Measurements from ENCODE around the gene SORBS1. TPM values are rescaled to one million over a fixed set of nuclear protein-coding genes. Genes with fewer than 3 reads are reported as not detected.
"Not testable (repeated sequence)": the region's sequence is repeated elsewhere in the genome, so short reads cannot be mapped to it uniquely, and the experiment has no call there.

SORBS1 gene
- total RNA-seq, 1 donor from 2014 or later = 854 TPM

- no peak for DNase-seq (ENCODE audit: low spot score)
These were observed 204.8 kb downstream of the SORBS1 start for GRCh38 chr10:95356190-95356955.

- no peak for DNase-seq (ENCODE audit: low spot score)
These were observed 205.9 kb downstream of the SORBS1 start for GRCh38 chr10:95355301-95355700.

DNA sequence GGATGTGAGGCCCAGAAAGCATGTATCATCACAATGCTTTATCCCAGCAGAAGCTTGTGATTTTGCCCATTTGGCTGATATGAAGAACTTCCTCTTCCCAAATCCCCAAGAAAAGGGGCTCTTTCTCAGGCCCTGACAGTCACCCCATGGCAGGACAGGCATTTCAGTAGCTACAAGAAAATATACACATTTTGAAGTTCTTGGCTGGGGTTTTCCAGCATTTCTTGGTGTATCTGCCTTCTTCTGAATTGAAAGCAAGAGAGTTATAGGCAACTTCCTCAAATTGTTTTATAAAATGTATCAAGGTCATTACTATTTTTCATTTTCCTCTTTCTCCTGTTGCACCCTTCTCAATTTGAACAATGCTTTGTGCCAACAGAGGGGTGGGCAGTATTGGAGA lies 207.1 kb downstream of the SORBS1 start:
- no peak for DNase-seq (ENCODE audit: low spot score)

- DNase-seq (ENCODE audit: low spot score) = no peak
These were observed 208.0 kb downstream of the SORBS1 start for GRCh38 chr10:95353123-95353522.

GRCh38 chr10:95352684-95353083 lies 208.5 kb downstream of the SORBS1 start:
- no peak for DNase-seq (ENCODE audit: low spot score)

DNA sequence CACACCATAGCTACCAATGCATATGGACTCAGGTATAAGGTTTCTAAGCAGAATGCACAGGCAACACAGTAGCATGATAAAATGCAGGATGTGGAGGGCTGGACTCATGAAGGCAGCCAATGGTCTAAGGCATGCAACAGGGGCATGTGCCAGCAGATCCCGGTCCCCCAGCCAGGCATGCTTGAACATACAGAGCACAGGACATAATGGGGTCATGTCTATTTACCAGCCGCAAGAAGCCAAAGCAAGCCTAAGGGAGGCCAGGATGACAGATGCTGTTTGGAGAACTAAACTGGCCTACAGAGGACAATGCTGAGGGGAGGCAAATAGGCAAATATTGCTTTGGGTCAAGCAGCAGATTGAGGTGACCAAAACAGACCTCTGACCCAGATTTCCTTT lies 210.3 kb downstream of the SORBS1 start:
- no peak for DNase-seq (ENCODE audit: low spot score)

GRCh38 chr10:95350219-95350829 lies 210.8 kb downstream of the SORBS1 start:
- DNase-seq (ENCODE audit: low spot score) = no peak

DNA sequence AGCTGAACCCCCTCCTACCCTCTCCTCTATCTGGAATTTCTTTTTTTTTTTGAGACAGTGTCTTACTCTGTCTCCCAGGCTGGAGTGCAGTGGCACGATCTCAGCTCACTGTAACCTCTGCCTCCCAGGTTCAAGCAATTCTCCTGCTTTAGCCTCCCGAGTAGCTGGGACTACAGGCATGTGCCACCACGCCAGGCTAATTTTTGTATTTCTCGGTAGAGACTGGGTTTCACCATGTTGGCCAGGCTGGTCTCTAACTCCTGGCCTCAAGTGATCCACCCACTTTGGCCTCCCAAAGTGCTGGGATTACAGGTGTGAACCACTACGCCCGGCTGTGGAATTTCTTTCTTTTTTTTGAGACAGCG lies 213.8 kb downstream of the SORBS1 start:
- DNase-seq (ENCODE audit: low spot score) = not testable (repeated sequence)

DNA sequence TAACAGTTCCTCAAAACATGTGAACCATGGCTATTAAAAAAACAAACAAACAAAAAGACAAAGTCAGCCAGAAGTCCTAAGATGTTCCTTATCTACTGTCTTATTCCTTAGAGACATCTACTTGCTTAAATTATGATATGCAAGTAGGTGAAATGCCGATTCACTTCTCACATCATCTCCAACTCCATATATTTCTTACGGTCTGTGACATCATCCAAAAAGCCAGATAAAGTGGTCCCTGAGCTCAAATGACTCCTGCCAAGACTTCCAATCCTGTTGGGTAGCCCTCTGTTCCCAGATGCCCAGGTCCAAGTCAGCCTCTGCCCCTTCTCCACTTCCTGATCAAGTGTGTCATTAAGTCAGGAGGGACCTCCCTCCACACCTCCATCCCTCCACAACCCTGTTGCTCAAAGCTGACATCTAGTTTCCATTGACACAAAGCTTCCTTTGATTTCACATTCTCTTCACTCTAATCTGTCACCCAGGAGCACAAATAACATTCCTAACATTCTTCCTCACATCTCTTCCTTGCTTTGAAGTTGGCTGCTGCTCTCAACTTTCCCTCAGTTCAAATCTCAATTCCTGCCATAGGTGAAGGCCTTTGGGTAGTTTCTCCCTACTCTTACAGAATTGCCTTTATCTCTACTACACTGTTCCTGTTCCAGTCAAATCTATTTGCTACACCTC lies 214.3 kb downstream of the SORBS1 start:
- no peak for DNase-seq (ENCODE audit: low spot score)

DNA sequence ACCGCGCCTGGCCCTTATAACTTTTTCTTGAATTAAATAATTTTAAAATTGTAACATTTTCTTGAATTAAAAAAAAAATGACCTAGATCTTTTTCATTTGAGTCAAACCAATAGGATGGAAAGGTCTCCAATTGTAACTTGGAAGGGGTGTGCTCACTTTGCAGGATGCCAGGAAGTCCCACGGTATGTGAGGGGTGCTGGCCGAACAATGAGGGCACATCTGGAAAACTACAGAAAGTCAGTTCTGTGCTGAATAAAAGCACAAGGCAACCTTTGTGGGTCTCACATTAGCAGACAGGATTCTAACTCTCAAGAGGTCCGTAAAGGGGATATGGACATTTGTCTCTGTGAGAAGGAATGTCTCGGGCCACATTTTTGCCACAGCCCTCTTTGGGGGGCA lies 217.6 kb downstream of the SORBS1 start:
- no peak for DNase-seq (ENCODE audit: low spot score)

- no peak for DNase-seq (ENCODE audit: low spot score)
These were observed 219.4 kb downstream of the SORBS1 start for GRCh38 chr10:95341716-95342130.

- DNase-seq (ENCODE audit: low spot score) = no peak
These were observed 221.3 kb downstream of the SORBS1 start for GRCh38 chr10:95339863-95340262.

DNA sequence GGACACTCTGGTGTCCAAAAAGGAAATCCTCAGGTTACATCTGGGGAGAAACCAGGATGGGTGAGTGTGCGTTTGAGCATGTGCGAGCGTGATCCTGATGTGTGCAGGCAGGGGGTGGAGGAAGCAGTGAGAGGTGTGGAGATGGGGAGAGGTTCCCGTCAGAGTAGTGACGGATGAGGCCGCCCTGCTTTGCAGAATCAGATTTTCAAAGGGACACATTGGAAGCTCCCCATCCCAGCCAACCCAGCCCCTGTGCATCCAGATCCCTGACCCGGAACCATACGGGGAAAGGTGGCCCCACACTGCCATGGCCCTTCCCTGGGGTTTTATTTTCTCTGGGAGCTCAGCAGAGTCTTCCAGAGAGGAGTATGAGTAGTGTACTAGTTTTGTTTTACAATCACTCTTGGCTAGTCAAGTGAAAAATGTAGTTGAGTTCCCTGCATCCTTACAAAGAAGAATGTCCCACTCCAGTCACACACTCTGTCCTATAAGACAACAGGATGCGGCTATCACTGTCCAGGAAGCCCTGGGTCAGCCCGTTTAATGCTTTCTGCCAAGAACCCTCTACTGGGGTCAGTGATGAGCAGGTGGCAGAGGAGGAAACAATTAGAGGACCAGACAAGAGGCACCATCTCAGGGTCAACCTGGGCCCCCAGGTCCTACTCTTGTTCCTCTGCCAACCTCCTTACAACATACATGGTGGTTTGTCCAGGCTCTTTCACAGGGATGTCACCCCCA lies 223.6 kb downstream of the SORBS1 start:
- no peak for DNase-seq (ENCODE audit: low spot score)

DNA sequence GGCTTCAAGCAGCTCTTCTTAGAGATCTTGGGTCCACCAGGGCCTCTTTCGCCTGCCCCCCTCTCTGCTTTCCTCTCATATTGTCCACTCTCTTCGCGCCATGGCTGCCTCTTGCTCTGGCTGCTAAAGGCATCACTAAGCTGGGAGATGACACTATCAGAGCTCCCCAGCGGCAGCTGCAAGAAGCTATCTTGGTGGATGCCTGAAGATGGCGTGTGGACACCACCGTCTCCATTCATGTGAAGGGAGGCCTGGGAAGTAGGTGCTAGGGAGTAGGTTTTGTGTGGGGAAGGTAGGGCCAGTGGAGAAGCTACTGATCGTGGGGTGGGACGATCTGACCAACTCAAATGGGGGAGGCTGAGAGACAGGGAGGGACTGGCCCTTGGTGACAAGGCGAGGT lies 224.5 kb downstream of the SORBS1 start:
- no peak for DNase-seq (ENCODE audit: low spot score)

- DNase-seq (ENCODE audit: low spot score) = no peak
These were observed 225.1 kb downstream of the SORBS1 start for GRCh38 chr10:95335933-95336699.

DNA sequence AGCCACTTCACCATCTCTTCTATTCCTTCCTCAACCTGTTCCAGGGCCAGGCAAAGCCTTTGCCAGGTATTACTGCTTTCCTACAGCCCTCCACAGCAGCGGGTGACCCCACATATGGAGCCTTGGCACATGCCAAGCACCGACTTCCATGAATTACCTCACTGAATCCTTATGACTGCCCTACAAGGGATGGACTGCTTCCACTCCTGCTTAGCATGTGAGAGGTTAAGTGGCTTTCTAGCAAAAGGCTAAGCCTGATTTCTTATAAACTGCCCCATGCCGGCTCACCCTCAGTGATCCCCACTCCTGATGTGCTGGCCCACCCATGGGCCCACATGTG lies 226.4 kb downstream of the SORBS1 start:
- DNase-seq (ENCODE audit: low spot score) = no peak

DNA sequence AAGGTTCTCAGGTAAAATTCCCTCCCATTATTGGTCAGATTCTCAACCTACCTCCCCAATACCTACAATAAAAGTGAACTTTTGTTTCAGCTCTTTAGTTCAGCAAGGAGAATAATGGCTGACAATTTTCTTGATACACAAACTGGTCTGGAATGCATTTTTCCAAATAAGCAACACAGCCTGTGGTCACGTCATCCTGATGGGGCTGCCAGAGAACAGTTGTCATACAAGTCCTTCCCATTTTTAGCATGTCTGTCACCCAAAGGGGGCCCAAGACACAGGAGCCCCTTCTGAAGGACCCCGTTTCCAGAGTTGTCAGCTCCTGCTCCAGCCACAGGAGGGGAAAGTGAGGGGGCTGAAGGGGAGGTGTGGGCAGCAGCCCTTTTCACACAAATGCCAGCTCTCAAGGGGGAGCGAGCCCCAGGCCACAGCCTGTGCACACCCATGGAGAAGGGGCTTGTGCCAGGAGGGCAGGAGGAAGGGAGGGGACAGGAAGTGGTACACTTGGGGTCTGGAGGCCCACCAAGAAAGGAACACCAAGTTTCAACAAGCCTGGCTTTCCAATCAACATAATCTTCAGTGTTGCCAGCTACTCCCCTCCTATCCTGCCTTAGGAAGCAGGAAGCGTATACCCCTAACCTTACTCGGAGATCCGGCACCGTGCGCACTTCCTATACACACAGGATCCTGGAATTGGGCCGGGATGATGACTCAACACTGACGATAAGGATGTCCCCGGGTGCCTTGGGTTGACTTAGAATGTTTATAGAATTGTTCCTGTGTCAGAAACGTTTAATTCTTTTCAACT lies 227.0 kb downstream of the SORBS1 start:
- DNase-seq (ENCODE audit: low spot score) = no peak

DNA sequence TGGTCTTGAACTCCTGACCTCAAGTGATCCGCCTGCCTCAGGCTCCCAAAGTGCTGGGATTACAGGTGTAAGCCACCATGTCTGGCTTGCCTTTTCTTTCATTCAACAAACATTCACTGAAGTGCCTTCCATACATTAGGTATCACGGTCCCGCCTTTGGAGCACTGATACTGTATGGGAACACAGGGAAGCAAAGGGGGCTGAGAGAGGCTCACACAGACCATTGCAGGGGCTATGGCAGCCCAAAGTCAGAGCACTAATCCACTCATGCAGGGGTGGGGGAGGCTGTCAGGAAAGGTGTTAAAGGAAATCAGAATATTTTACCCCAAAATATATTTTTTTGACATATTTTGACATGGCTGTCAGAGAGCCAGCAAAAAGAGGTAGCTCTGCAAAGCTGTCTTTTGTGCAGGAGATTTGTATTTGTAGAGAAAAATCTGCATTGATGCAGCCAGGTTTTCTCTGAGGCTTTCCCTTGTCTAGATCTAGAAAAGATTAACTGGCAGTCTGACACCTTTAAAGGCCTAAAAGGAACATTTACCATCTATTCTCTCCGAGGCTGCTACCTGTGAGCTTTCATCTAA lies 228.4 kb downstream of the SORBS1 start:
- no peak for DNase-seq (ENCODE audit: low spot score)

DNA sequence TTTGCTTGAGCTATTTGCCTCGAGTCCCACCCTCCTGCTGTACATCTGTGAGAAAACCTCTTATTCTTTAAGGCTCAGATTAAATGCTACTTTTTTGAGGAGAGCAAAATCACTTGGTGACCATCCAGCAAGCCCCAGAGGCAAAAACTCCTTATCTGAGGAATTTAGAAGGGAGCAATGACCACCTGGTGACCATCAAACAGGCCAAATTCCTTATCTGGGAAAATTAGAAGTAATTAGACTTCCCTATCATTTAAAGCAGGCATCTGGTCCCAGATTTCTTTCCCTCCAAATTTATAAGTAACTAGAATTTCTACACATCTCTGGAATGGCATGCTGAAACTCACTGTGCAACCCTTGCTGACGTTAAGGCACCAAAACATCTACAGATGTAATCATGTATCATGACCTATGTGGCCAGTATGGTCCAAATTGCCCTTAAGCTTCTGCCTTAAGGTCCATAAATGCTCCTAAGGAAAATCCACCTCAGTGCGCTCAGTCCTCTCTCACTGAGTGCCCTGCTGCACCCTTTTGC lies 229.5 kb downstream of the SORBS1 start:
- no peak for DNase-seq (ENCODE audit: low spot score)
